IgD-negative memory B cell (primary cell): Measurements from ENCODE around the gene CDK6. TPM values are rescaled to one million over a fixed set of nuclear protein-coding genes. Genes with fewer than 3 reads are reported as not detected.
A peak's percentile ranks its signal among the peaks of the same experiment; 100 is the strongest.

Experiments
- H3K27ac Mint-ChIP-seq, 3 donors: one replicate each; pipeline ENCODE4 v1.8.0; 2020 to 2022; ENCODE audit warnings: mild to moderate bottlenecking in 3 of 3, mixed read lengths in 3 of 3, moderate library complexity in 1 of 3
- H3K27me3 Mint-ChIP-seq: one replicate; pipeline ENCODE4 v1.8.0; 2021; ENCODE audit warnings: mixed read lengths
- H3K36me3 Mint-ChIP-seq: one replicate; pipeline ENCODE4 v1.8.0; 2020; ENCODE audit warnings: mild to moderate bottlenecking, mixed read lengths
- H3K4me1 Mint-ChIP-seq, 3 donors: one replicate each; pipeline ENCODE4 v1.8.0; 2020 to 2022; ENCODE audit warnings: mixed read lengths in 3 of 3, mild to moderate bottlenecking in 1 of 3
- H3K4me3 Mint-ChIP-seq, 4 donors: one replicate each; pipeline ENCODE4 v1.8.0; 2020 to 2022; ENCODE audit warnings: mild to moderate bottlenecking in 4 of 4, mixed read lengths in 4 of 4, moderate library complexity in 3 of 4
- H3K9me3 Mint-ChIP-seq, 3 donors: one replicate each; pipeline ENCODE4 v1.8.0; 2020 to 2021; ENCODE audit warnings: mixed read lengths in 3 of 3, mild to moderate bottlenecking in 1 of 3
- polyA plus RNA-seq: library from polyadenylated mRNA; unstranded; fragments of 300-500 nt; fragmentation: Illumina TruSeq; gene quantifications from one replicate; pipeline ENCODE4 v1.2.3, GENCODE V29; 2021

Gene CDK6
- polyA plus RNA-seq, 1 donor from 2014 or later, result 7.9 TPM

GRCh38 chr7:92624298-92624996, 211.9 kb downstream of the CDK6 start:
- H3K4me3 Mint-ChIP-seq, result no peak overlapping the region
- H3K27ac Mint-ChIP-seq, result no peak overlapping the region
- H3K9me3 Mint-ChIP-seq, result peaks cover 0 to 3% (median 0%) of the 10 kb centered on the region in 3 donors
- peaks cover 4% of the 10 kb centered on the region for H3K36me3 Mint-ChIP-seq
- H3K4me1 Mint-ChIP-seq, result peaks cover 5 to 9% (median 8%) of the 10 kb centered on the region in 3 donors
- peaks cover 2% of the 10 kb centered on the region for H3K27me3 Mint-ChIP-seq

DNA sequence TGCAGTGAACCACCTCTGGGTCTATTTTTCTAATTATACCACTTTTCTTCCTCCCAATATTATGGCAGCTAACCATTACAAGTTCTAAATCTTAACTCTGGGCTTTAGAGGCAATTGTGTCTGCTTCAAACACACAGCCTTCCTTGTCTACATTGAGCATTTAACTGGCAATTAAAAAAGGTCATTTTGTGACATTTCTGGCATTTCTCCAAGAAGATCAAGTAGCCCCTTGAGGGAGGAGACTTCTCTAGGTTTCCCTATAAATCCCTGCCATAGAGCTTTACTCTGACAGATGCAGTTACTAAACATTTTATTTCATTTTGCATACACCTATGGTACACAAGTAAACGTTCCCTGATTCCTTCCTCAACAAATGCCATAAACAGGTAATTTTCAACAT, 212.8 kb downstream of the CDK6 start:
- Mint-ChIP-seq H3K4me3 (no peak overlapping the region), H3K36me3 (peaks cover 2% of the 10 kb centered on the region), H3K27me3 (no peaks in the 10 kb centered on the region), H3K27ac (no peak overlapping the region), H3K9me3 (peaks cover 0 to 3% (median 0%) of the 10 kb centered on the region in 3 donors), H3K4me1 (peaks cover 5 to 9% (median 8%) of the 10 kb centered on the region in 3 donors)

- no peak overlapping the region for H3K27ac Mint-ChIP-seq
- peaks cover 0 to 3% (median 0%) of the 10 kb centered on the region in 3 donors for H3K9me3 Mint-ChIP-seq
- H3K36me3 Mint-ChIP-seq, result no peaks in the 10 kb centered on the region
- H3K27me3 Mint-ChIP-seq, result no peaks in the 10 kb centered on the region
- peaks cover 5 to 9% (median 8%) of the 10 kb centered on the region in 3 donors for H3K4me1 Mint-ChIP-seq
- H3K4me3 Mint-ChIP-seq, result no peak overlapping the region
Measured at GRCh38 chr7:92622685-92623084, 213.7 kb downstream of the CDK6 start.

- Mint-ChIP-seq H3K4me1 (peaks cover 5 to 9% (median 8%) of the 10 kb centered on the region in 3 donors), H3K36me3 (no peaks in the 10 kb centered on the region), H3K9me3 (no peaks in the 10 kb centered on the region), H3K27ac (no peak overlapping the region), H3K27me3 (no peaks in the 10 kb centered on the region), H3K4me3 (no peak overlapping the region)
Measured at GRCh38 chr7:92622030-92622429, 214.3 kb downstream of the CDK6 start.

- Mint-ChIP-seq H3K27me3 (no peaks in the 10 kb centered on the region), H3K36me3 (no peaks in the 10 kb centered on the region), H3K4me3 (peak overlapping the region in 1 of 4 donors; percentile 43), H3K27ac (peak overlapping the region in 1 of 3 donors; percentile 63), H3K9me3 (no peaks in the 10 kb centered on the region), H3K4me1 (peaks cover 5 to 9% (median 8%) of the 10 kb centered on the region in 3 donors)
Measured at GRCh38 chr7:92621561-92622023, 214.8 kb downstream of the CDK6 start.

DNA sequence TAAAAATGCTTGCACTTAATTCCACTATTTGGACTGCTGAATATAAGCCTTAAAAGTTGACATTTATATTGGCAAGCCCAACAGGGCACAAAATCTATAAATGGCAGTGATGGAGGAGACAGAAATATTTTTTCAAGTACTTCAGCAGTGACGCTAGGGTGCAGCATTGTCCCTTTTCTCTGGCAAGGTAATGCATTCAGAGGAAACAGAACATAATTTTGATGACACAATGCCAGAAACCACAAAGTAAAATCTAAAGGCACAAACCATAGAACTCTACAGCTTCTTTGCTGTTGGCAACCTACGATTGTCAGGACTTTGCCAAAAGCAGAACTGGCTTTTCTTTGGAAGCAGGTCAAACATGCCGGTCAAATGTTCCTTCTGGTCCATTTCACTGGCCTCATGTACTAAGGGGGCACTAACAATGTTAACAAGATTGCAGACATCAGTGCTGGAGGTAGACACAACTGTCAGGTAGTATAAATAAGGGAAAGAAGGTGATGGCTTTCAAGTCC, 215.3 kb downstream of the CDK6 start:
- H3K4me1 Mint-ChIP-seq, result peaks cover 5 to 9% (median 8%) of the 10 kb centered on the region in 3 donors
- H3K4me3 Mint-ChIP-seq, result no peak overlapping the region
- no peaks in the 10 kb centered on the region for H3K27me3 Mint-ChIP-seq
- no peaks in the 10 kb centered on the region for H3K36me3 Mint-ChIP-seq
- H3K9me3 Mint-ChIP-seq, result no peaks in the 10 kb centered on the region
- H3K27ac Mint-ChIP-seq, result peak overlapping the region in 1 of 3 donors; percentile 63

GRCh38 chr7:92615861-92616260, 220.5 kb downstream of the CDK6 start:
- H3K36me3 Mint-ChIP-seq, result no peaks in the 10 kb centered on the region
- no peaks in the 10 kb centered on the region for H3K27me3 Mint-ChIP-seq
- no peaks in the 10 kb centered on the region for H3K4me1 Mint-ChIP-seq
- H3K4me3 Mint-ChIP-seq, result no peak overlapping the region
- peak overlapping the region in 1 of 3 donors; percentile 27 for H3K27ac Mint-ChIP-seq
- no peaks in the 10 kb centered on the region for H3K9me3 Mint-ChIP-seq

DNA sequence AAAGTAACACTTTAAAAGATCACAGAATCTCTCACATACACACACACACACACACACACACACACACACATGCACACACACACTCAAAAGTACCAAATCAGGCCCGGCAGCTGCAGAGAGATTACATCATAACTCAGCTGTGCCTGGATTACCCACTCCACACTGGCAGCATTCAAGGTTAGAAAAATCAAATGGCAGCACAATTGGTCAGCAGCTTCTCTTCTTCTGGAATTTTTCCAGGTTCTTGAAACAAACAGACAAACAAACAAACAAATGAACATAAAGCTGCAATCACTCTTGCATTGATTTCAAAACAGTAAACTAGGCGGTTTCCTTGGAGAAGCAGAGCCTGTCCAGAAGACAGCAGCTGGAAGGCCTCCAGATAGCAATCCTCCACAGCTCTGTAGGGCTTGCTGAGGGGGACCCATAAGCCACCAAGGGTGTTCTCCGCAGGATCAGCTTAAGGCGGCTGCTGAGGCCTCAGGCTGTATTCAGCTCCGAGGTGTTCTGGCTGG, 221.7 kb downstream of the CDK6 start:
- H3K4me1 Mint-ChIP-seq, result peaks cover 0 to 5% (median 0%) of the 10 kb centered on the region in 3 donors
- H3K9me3 Mint-ChIP-seq, result no peaks in the 10 kb centered on the region
- no peaks in the 10 kb centered on the region for H3K27me3 Mint-ChIP-seq
- H3K4me3 Mint-ChIP-seq, result no peak overlapping the region
- H3K36me3 Mint-ChIP-seq, result no peaks in the 10 kb centered on the region
- H3K27ac Mint-ChIP-seq, result no peak overlapping the region

DNA sequence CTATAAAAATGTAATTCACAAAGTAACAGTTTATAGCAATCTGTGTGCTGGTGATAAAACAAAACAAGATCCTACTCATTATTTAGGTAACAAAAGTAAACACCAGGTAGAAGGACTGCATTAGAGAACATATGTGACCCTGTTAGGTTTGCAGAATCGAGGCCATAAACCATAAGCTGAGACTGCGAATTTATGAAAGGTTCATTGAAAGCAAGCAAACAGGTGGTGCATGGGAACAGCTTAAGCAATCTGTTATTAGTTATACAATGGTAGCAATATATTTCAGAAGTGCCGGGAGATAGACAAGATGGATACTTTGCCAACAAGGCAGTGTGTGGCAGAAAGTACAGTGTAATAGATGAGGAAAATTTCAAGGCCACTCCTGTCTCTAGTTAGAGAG, 222.7 kb downstream of the CDK6 start:
- H3K27me3 Mint-ChIP-seq, result no peaks in the 10 kb centered on the region
- no peaks in the 10 kb centered on the region for H3K36me3 Mint-ChIP-seq
- H3K4me3 Mint-ChIP-seq, result peak overlapping the region in 1 of 4 donors; percentile 10
- peaks cover 0 to 5% (median 0%) of the 10 kb centered on the region in 3 donors for H3K4me1 Mint-ChIP-seq
- H3K9me3 Mint-ChIP-seq, result no peaks in the 10 kb centered on the region
- no peak overlapping the region for H3K27ac Mint-ChIP-seq

DNA sequence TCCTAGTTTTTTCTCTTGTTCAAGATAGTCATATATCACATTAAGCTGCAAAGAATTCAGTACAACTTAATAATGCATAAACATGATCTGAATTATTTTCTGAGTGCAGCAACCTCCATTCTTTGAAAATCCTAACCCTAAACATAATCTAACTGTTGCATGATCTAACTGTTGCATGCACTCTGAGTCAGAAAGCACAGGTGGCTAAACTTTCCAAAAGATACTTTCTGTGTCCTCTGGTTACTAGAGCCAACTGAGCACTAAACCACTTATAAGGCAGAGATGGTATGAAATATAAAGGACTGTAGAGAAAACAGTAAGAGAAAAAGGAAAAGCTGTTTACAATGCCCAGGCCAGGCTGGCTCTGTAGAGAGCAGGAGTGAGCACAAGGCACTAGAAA, 223.2 kb downstream of the CDK6 start:
- peak overlapping the region in 1 of 4 donors; percentile 10 for H3K4me3 Mint-ChIP-seq
- H3K4me1 Mint-ChIP-seq, result peaks cover 0 to 5% (median 0%) of the 10 kb centered on the region in 3 donors
- H3K27me3 Mint-ChIP-seq, result no peaks in the 10 kb centered on the region
- no peaks in the 10 kb centered on the region for H3K9me3 Mint-ChIP-seq
- no peak overlapping the region for H3K27ac Mint-ChIP-seq
- no peaks in the 10 kb centered on the region for H3K36me3 Mint-ChIP-seq

DNA sequence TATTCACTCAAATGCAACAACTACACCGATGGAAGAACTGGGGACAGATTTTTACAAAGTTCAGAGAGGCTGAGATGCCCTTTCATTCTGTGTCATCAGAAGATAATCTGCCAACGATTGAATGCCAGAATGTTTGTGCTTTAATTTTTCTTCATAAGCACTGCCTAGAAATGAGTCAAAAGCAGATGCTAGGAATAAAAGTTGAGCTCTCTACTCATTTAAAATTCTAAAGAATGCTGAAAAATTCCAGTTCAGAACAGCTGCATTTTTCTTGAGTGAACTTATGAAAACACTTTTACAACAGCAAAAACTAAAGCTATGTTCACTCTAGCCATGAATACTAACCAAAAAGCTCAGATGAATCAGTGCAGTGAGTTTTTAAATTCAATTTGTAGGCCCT, 223.9 kb downstream of the CDK6 start:
- H3K4me1 Mint-ChIP-seq, result peaks cover 0 to 5% (median 0%) of the 10 kb centered on the region in 3 donors
- no peaks in the 10 kb centered on the region for H3K36me3 Mint-ChIP-seq
- no peak overlapping the region for H3K4me3 Mint-ChIP-seq
- H3K27ac Mint-ChIP-seq, result no peak overlapping the region
- H3K9me3 Mint-ChIP-seq, result no peaks in the 10 kb centered on the region
- H3K27me3 Mint-ChIP-seq, result no peaks in the 10 kb centered on the region

DNA sequence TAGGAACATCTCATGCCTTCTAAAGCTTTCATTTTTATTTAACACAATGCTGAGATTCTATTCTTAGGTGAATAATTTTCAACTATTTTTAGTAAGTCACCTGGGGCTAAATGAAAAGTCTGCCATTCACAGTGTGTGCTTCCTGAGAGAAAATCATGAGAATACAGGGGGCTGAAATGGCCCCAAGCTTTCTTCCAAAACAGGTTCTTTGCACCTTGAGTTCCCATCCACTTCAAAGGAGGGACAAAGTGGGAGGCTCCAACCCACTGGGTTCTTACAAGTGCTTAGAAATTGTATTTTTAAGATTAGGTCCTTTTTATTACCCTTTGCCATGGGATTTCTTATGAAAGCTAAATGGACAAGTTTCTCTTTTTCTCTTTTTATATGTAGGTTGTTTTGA, 224.6 kb downstream of the CDK6 start:
- Mint-ChIP-seq H3K27ac (no peak overlapping the region), H3K4me1 (peaks cover 0 to 5% (median 0%) of the 10 kb centered on the region in 3 donors), H3K36me3 (no peaks in the 10 kb centered on the region), H3K4me3 (no peak overlapping the region), H3K9me3 (no peaks in the 10 kb centered on the region), H3K27me3 (no peaks in the 10 kb centered on the region)

DNA sequence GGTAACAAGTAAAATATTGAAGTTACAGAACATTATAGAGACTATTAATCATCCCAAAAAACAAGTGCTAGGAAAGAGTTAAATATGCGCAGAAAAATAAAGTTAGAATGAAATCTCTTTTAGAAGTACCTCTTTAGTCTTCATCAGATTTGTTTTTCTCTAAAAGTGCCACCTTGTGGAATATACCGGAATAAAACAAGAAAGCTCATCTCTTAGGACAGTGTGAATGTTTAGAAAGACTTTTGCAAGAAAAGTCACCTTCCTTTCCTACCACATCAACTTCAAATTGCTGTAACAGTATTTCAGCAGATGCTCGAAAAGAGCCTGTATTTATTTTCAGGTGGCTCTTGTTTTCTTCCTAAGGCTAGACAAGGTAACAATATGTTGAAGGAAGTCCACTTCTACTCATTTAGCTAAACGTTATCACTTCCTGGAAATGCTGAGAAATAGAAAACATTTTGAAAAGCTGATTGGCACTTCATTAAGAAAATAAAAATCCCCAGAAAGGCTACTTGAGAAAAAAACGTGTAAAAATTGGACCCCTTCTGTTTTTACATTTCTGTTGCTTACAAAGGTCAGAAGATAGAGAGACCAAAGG, 226.4 kb downstream of the CDK6 start:
- peaks cover 0 to 5% (median 0%) of the 10 kb centered on the region in 3 donors for H3K4me1 Mint-ChIP-seq
- no peaks in the 10 kb centered on the region for H3K27me3 Mint-ChIP-seq
- H3K9me3 Mint-ChIP-seq, result no peaks in the 10 kb centered on the region
- peak overlapping the region in 1 of 3 donors; percentile 23 for H3K27ac Mint-ChIP-seq
- no peaks in the 10 kb centered on the region for H3K36me3 Mint-ChIP-seq
- H3K4me3 Mint-ChIP-seq, result no peak overlapping the region

DNA sequence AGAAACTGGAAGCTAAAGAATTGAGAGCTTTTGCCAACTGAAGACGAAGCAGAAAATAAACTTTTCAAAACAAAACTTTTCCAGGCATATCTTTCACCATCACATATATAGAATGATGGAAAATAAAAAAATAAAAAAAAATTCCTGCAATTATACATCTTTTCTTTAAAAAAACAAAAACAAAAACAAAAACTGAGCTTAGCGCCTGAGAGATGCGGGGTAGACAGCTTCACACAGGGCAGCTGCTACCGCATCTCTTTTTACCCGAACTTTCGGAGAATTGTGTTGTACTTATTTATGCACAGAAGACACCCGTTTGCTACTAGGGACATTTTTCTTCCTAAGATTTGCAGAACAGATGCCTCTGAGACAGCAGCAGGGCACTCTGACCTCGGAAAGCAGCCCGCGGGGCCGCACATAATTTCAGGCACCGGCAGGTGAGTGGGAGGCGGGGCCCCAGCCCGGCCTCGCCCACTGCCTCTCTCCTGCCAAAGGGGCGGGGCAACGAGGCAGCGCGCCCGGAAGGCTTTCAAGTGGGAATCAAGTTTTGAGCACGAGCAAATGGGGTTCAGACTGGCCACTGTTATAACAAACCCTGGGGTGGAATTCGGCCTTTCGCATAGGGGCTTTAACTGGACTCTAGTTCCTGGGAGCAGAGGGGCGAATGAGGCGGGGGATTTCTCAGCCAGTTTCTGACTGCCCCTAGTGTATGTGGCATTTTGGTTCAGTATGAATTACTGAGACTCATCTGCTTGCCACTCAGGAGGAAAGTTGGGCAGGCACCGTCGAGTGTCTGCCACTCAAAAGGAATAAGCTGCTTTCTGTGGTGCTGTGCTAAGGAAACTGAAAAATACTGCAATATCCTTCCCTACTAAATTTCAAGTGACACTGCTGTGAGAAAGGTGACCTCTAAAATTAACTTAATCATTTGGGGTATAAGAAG, 227.7 kb downstream of the CDK6 start:
- peaks cover 0 to 5% (median 0%) of the 10 kb centered on the region in 3 donors for H3K4me1 Mint-ChIP-seq
- H3K4me3 Mint-ChIP-seq, result no peak overlapping the region
- no peaks in the 10 kb centered on the region for H3K27me3 Mint-ChIP-seq
- no peaks in the 10 kb centered on the region for H3K36me3 Mint-ChIP-seq
- H3K9me3 Mint-ChIP-seq, result no peaks in the 10 kb centered on the region
- no peak overlapping the region for H3K27ac Mint-ChIP-seq
